Heart left ventricle (tissue), 13 donors: ENCODE measurements around the gene ZC3H18.

Source experiments
- POLR2A ChIP-seq, 2 donors: fragments of 450-650 bp; IDR thresholded peaks; one replicate each; pipeline ENCODE4 v1.6.1; 2017; ENCODE audit warnings: antibody characterized with exemption in 2 of 2, mild to moderate bottlenecking in 2 of 2, moderate library complexity in 2 of 2
- TF ChIP-seq, protein P1 (sequence below), 12 donors: fragments of 200-600 bp; sonication (generic) in 4 of 12; IDR thresholded peaks; one replicate each; pipeline versions ENCODE4 v1.5.0 to v1.8.0; 2018 to 2022; ENCODE audit warnings: antibody characterized with exemption in 12 of 12, mild to moderate bottlenecking in 5 of 12
- donor health status: ischemic (EF 13 %, LVEDD 7.1; RV severe dilation, severe dysfunction).
- donor health status: DM: no; HTN: yes; CAD: no.
- donor health status: DM: no; HTN: no; CAD: no.
- donor health status: ischemic (EF 25% LVEDD 6.9; RV normal size, moderate dysfunction).
- donor health status: ischemic (EF 25% LVEDD 5.7; RV mildly dilated, moderate dysfunction).
- donor health status: ischemic (EF 35%, LVEDD 5.7; RV mildly dilated, moderate dysfunction).
- donor health status: nonischemic (EF 11% LVEDD 7.7; RV severe dilation, severe dysfunction).
- donor health status: DM: yes; HTN: yes; CAD: no.
- donor health status: PGD.
- donor health status: ischemic (EF 29% LVEDD 5.4; RV normal size, mild dysfunction).
- donor health status: nonischemic (EF 23%, LVEDD 6.1; RV moderate dilation, normal function).

DNA sequence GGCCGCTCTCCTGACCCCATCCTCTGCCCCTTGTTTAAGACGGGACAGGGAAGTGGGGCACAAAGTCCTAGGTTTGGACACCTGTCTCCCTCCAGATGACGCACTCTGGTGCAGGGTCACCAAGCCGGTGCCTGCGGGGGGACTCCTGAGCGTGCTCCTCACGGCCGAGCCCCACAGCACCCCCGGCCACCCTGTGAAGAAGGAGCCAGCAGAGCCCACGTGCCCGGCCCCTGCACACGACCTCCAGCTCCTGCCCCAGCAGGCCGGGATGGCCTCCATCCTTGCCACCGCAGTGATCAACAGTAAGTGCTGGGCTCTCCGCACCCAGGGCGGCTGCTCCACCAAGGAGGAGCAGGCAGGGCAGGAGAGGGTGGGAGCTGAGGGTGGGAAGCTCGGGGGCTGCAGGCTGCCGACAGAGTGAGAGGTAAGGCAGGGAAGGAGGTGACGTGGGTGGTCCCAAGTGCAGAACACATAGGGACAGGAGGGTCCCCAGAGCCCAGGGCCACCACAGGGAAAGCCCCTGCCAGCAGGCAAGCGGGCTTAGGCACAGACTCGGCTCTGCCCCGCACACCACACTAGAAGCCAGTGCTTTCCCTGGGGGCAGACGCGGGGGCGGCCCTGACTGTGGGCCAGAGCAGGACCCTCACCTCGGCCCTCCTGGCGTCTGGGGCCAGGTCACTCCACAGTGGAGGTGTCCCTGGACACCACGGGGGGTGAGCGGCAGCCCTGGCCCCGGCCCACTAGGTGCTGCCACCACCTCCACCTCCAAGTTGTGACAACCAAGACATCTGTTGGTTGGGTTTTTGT lies 42.1 kb upstream of the ZC3H18 start:
- TF ChIP-seq POLR2A (IDR thresholded peaks at IDR 0.05), result no peak
- TF ChIP-seq, protein P1, sequence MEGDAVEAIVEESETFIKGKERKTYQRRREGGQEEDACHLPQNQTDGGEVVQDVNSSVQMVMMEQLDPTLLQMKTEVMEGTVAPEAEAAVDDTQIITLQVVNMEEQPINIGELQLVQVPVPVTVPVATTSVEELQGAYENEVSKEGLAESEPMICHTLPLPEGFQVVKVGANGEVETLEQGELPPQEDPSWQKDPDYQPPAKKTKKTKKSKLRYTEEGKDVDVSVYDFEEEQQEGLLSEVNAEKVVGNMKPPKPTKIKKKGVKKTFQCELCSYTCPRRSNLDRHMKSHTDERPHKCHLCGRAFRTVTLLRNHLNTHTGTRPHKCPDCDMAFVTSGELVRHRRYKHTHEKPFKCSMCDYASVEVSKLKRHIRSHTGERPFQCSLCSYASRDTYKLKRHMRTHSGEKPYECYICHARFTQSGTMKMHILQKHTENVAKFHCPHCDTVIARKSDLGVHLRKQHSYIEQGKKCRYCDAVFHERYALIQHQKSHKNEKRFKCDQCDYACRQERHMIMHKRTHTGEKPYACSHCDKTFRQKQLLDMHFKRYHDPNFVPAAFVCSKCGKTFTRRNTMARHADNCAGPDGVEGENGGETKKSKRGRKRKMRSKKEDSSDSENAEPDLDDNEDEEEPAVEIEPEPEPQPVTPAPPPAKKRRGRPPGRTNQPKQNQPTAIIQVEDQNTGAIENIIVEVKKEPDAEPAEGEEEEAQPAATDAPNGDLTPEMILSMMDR (IDR thresholded peaks at IDR 0.05), result no peak
